Ascending aorta (tissue), 2 donors: Measurements from ENCODE around the gene KAT2B. TPM values are rescaled to one million over a fixed set of nuclear protein-coding genes. Genes with fewer than 3 reads are reported as not detected.

Experiments
- DNase-seq, 2 donors: peaks; one replicate each; pipeline ENCODE4 v3.0.0-alpha.2; 2019; ENCODE audit warnings: low spot score in 2 of 2
- H3K27ac ChIP-seq, 2 donors: fragments of 200-600 bp; sonication (generic); one replicate each; pipeline ENCODE4 v1.5.1; 2016 to 2017; ENCODE audit warnings: mild to moderate bottlenecking in 1 of 2
- H3K27me3 ChIP-seq: fragments of 200-600 bp; sonication (generic); one replicate; pipeline ENCODE4 v1.5.1; 2017
- H3K36me3 ChIP-seq, 2 donors: fragments of 200-600 bp; sonication (generic); one replicate each; pipeline ENCODE4 v1.5.1; 2016
- H3K4me1 ChIP-seq, 2 donors: fragments of 200-600 bp; sonication (generic); one replicate each; pipeline ENCODE4 v1.5.1; 2016 to 2017; ENCODE audit warnings: mild to moderate bottlenecking in 1 of 2
- H3K4me3 ChIP-seq, 2 donors: fragments of 200-600 bp; sonication (generic); one replicate each; pipeline ENCODE4 v1.5.1; 2016 to 2017; ENCODE audit warnings: mild to moderate bottlenecking in 1 of 2
- H3K9me3 ChIP-seq, 2 donors: fragments of 200-600 bp; sonication (generic); one replicate each; pipeline ENCODE4 v1.5.1; 2016
- CTCF ChIP-seq, 3 experiments: fragments of 200-600 bp in 2 of 3; fragments of 450-650 bp in 1 of 3; sonication (generic) in 2 of 3; IDR thresholded peaks; one replicate each; pipeline ENCODE4 v1.5.1; 2016 to 2019; ENCODE audit warnings: antibody characterized with exemption in 3 of 3, mild to moderate bottlenecking in 1 of 3, moderate library complexity in 1 of 3
- intact Hi-C: fragments of 100-400 bp; cut with DNase I; formaldehyde crosslinking; loops from one replicate; pipeline ENCODE4 v1.15.1; 2023
- total RNA-seq: library from RNA; depleted of rRNA; stranded (reverse); fragments of >200 nt; gene quantifications from one replicate; pipeline ENCODE4 v1.1.0, GENCODE V29; 2016

The KAT2B gene
- total RNA-seq = 10.5 TPM

DNA sequence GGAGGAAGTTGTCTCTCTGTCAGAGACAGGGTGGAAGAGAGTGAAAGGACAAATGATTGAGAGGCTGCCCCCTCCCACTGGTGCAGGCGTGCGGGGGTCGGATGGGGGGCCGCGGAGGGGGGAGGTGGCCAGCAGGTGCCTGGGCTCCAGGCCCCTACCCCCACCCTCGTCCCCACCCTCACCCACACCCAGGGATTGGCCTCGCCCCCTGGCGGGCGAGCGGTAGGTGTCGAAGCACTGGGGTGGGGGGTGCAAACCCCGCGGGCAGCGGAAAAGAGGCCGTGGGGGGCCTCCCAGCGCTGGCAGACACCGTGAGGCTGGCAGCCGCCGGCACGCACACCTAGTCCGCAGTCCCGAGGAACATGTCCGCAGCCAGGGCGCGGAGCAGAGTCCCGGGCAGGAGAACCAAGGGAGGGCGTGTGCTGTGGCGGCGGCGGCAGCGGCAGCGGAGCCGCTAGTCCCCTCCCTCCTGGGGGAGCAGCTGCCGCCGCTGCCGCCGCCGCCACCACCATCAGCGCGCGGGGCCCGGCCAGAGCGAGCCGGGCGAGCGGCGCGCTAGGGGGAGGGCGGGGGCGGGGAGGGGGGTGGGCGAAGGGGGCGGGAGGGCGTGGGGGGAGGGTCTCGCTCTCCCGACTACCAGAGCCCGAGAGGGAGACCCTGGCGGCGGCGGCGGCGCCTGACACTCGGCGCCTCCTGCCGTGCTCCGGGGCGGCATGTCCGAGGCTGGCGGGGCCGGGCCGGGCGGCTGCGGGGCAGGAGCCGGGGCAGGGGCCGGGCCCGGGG lies at the start of gene KAT2B:
Gene KAT2B (plus strand): TSS at position 682 of the 783 bp plus-strand sequence. CDS start 32 bp downstream, at position 714.
- H3K27me3 ChIP-seq = no peaks in the 10 kb centered on the region
- intact Hi-C loops = loop anchor here (2.0 to 10.0 kb wide), 6 partner anchors 17 to 1615 kb away; partner anchors contain the start of genes SATB1 and SGO1
- peak; percentile 39 to 81 (median 77) for TF ChIP-seq CTCF (IDR thresholded peaks at IDR 0.05)
- DNase-seq = peak in 1 of 2 donors; percentile 87
- peaks cover 8 to 33% of the 10 kb centered on the region in 2 donors for H3K4me1 ChIP-seq
- peak within 1 kb of the TSS; percentile 74 to 88 for H3K4me3 ChIP-seq
- peak within 1 kb of the TSS; percentile 96 to 97 for H3K27ac ChIP-seq
- H3K9me3 ChIP-seq = no peaks in the 10 kb centered on the region
- H3K36me3 ChIP-seq = no peaks in the 10 kb centered on the region

- H3K4me1 ChIP-seq = no peaks in the 10 kb centered on the region
- no peak overlapping the region for H3K4me3 ChIP-seq
- no peak for DNase-seq
- intact Hi-C loops = no loop called here
- H3K9me3 ChIP-seq = no peaks in the 10 kb centered on the region
- H3K27ac ChIP-seq = no peak overlapping the region
- no peaks in the 10 kb centered on the region for H3K27me3 ChIP-seq
- no peak for TF ChIP-seq CTCF (IDR thresholded peaks at IDR 0.05)
- H3K36me3 ChIP-seq = no peaks in the 10 kb centered on the region
These were observed 45.5 kb upstream of the KAT2B start for GRCh38 chr3:19994796-19995195.

DNA sequence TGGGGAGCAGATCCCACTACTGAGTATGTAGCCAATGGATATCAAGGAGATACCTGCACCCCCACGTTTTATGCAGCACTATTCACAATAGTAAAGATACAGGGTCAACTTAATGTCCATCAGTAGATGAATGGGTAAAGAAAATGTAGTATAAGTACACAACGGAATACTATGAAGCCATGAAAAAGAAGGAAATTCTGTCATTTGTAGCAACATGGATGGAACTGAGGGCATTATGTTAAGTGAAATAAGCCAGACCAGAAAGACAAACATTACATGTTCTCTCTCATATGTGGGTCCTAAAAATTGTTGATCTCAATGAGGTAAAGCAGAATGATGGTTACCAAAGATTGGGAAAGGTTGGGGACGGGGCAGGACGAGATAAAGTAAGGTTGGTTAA lies 42.7 kb upstream of the KAT2B start:
- Histone ChIP-seq H3K27ac (no peak overlapping the region), H3K9me3 (no peaks in the 10 kb centered on the region), H3K4me3 (no peak overlapping the region), H3K4me1 (no peaks in the 10 kb centered on the region), H3K36me3 (no peaks in the 10 kb centered on the region), H3K27me3 (no peaks in the 10 kb centered on the region)
- intact Hi-C loops = no loop called here
- TF ChIP-seq CTCF (IDR thresholded peaks at IDR 0.05) = no peak
- DNase-seq = no peak

DNA sequence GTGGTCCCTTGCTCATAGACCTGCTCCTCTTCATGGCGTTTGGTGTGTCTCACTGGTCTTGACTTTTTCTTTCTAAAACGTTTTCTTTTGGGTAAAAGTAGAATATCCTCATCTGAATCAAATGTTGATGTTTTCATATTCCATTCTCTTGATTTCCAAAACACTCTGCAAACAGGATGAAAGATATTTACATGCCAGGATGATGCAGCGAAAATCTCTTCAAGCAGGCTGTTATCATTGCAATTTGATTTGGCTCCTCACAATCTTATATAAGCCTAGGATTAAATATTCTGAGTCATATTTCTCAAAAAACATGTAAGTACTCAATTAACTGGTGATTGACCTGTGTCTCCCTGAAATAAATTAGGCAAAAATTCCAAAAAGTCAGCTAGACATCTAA lies 38.3 kb upstream of the KAT2B start:
- Histone ChIP-seq H3K9me3 (no peaks in the 10 kb centered on the region), H3K4me3 (no peak overlapping the region), H3K36me3 (no peaks in the 10 kb centered on the region), H3K27ac (no peak overlapping the region), H3K4me1 (no peaks in the 10 kb centered on the region), H3K27me3 (no peaks in the 10 kb centered on the region)
- no peak for TF ChIP-seq CTCF (IDR thresholded peaks at IDR 0.05)
- intact Hi-C loops = no loop called here
- DNase-seq = no peak

- intact Hi-C loops = no loop called here
- Histone ChIP-seq H3K36me3 (no peaks in the 10 kb centered on the region), H3K9me3 (no peaks in the 10 kb centered on the region), H3K27ac (no peak overlapping the region), H3K4me1 (no peaks in the 10 kb centered on the region), H3K4me3 (no peak overlapping the region), H3K27me3 (no peaks in the 10 kb centered on the region)
- TF ChIP-seq CTCF (IDR thresholded peaks at IDR 0.05) = no peak
- DNase-seq = no peak
These were observed 32.3 kb upstream of the KAT2B start for GRCh38 chr3:20007960-20008359.
